Aorta (tissue), 5 donors: Measurements from ENCODE around the gene FBXL15. TPM values are rescaled to one million over a fixed set of nuclear protein-coding genes. Genes with fewer than 3 reads are reported as not detected.

Experiments
- ATAC-seq: fragments of 200-7000 bp; cut with Tn5 transposase; one replicate; pipeline ENCODE4 v1.9.1; 2022; ENCODE audit warnings: moderate library complexity; ENCODE audit not compliant: low FRiP score
- DNase-seq, 2 donors: peaks; one replicate each; pipeline ENCODE4 v3.0.0-alpha.2; 2020
- H3K27ac ChIP-seq, 2 donors: one replicate each; pipeline ENCODE4 v1.5.1; 2013; ENCODE audit warnings: low read length in 2 of 2, mild to moderate bottlenecking in 2 of 2, moderate library complexity in 2 of 2, control low read depth in 1 of 2, inconsistent platforms in 1 of 2, low read depth in 1 of 2
- H3K27me3 ChIP-seq, 2 donors: one replicate each; pipeline ENCODE4 v1.6.1; 2013; ENCODE audit warnings: control low read depth in 1 of 2, low read length in 1 of 2, mild to moderate bottlenecking in 1 of 2, moderate library complexity in 1 of 2; ENCODE audit not compliant: insufficient read depth in 2 of 2, control insufficient read depth in 1 of 2
- H3K36me3 ChIP-seq, 2 donors: one replicate each; pipeline ENCODE4 v1.6.1; 2013; ENCODE audit warnings: control low read depth in 1 of 2, low read length in 1 of 2, mild to moderate bottlenecking in 1 of 2; ENCODE audit not compliant: insufficient read depth in 2 of 2, control insufficient read depth in 1 of 2
- H3K4me1 ChIP-seq, 2 donors: one replicate each; pipeline ENCODE4 v1.6.1; 2013; ENCODE audit warnings: low read length in 2 of 2, control low read depth in 1 of 2, mild to moderate bottlenecking in 1 of 2, moderate library complexity in 1 of 2; ENCODE audit not compliant: insufficient read depth in 2 of 2, control insufficient read depth in 1 of 2
- H3K4me3 ChIP-seq, 2 donors: one replicate each; pipeline ENCODE4 v1.5.1; 2013; ENCODE audit warnings: low read length in 2 of 2, control low read depth in 1 of 2, mild to moderate bottlenecking in 1 of 2
- H3K9me3 ChIP-seq: one replicate; pipeline ENCODE4 v1.6.1; 2013; ENCODE audit warnings: mild to moderate bottlenecking, low read length; ENCODE audit not compliant: control insufficient read depth
- WGBS, 2 donors: extraction: QIAGEN DNeasy Blood & Tissue Kit; methylation state at CpG; one replicate each; pipeline ENCODE4 v1.1.7; 2013; 5-methylcytosine and 5-hydroxymethylcytosine counted together
- intact Hi-C, 2 donors: fragments of 100-400 bp; cut with DNase I; formaldehyde crosslinking; loops; one replicate each; pipeline versions ENCODE4 v1.14.2 to v1.15.0; 2022
- polyA plus RNA-seq, 2 donors: library from polyadenylated mRNA; stranded (reverse); fragments of 200-250 nt; gene quantifications; one replicate each; pipeline ENCODE4 v1.2.3, GENCODE V29; 2013
- total RNA-seq, 2 donors: library from RNA; stranded (reverse); fragmentation: NEBNext Ultra II Directional; extraction: Animal tissue kit (Norgen Biotek cat#: 25700); gene quantifications; one replicate each; pipeline ENCODE4 v1.2.1, GENCODE V29; 2021
- donor health status: healthy with polysubstance abuse.
- donor health status: Bipolar disorder and iron deficiency.
- donor health status: DM: no; HTN: no; CAD: no.
- donor health status: DM: no; HTN: no; CAD: no.
- donor health status: DM: yes; HTN: yes; CAD: no.

FBXL15 gene
- total and polyA plus RNA-seq, 4 donors: 7.0 to 30.5 (median 10.4) TPM

DNA sequence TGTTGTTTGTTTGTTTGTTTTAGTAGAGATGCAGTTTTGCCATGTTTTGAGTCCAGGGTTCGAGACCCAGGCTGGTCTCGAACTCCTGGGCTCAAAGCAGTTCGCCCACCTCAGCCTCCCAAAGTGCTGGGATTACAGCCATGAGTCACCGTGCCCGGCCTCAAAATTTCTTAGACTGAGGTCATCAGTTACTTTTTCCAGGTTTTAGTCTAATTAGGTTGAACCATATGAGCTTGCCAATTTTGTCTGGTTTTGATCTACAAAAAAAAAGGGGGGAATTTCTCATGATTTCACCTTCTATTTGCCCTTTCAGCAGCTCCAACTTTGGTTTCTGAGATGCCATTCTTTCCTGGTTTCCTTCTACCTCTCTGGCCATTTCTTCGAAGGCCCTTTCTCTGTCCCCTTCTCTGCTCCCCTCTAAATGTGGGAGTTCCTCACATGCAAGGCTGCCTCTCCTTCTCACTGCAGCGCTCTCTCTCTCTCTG, 6.2 kb downstream of the FBXL15 start:
- H3K4me3 ChIP-seq: no peak overlapping the region
- peaks cover 0 to 4% of the 10 kb centered on the region in 2 donors for H3K4me1 ChIP-seq
- H3K36me3 ChIP-seq: no peaks in the 10 kb centered on the region
- H3K27me3 ChIP-seq: no peaks in the 10 kb centered on the region
- H3K9me3 ChIP-seq: no peaks in the 10 kb centered on the region
- H3K27ac ChIP-seq: no peak overlapping the region
- ATAC-seq: no peak
- intact Hi-C loops: no loop called here
- DNase-seq: no peak
- WGBS, 2 donors: 55 to 60% methylated on average over 7 of the region's 7 CpGs

GRCh38 chr10:102429468-102429867, 8.8 kb downstream of the FBXL15 start:
- Histone ChIP-seq H3K4me3 (no peak overlapping the region), H3K36me3 (no peaks in the 10 kb centered on the region), H3K27ac (no peak overlapping the region), H3K27me3 (no peaks in the 10 kb centered on the region), H3K9me3 (no peaks in the 10 kb centered on the region), H3K4me1 (peaks cover 0 to 4% of the 10 kb centered on the region in 2 donors)
- intact Hi-C loops: no loop called here
- 83 to 85% methylated on average over 8 of the region's 8 CpGs for WGBS, 2 donors
- ATAC-seq (no peak), DNase-seq (no peak)

DNA sequence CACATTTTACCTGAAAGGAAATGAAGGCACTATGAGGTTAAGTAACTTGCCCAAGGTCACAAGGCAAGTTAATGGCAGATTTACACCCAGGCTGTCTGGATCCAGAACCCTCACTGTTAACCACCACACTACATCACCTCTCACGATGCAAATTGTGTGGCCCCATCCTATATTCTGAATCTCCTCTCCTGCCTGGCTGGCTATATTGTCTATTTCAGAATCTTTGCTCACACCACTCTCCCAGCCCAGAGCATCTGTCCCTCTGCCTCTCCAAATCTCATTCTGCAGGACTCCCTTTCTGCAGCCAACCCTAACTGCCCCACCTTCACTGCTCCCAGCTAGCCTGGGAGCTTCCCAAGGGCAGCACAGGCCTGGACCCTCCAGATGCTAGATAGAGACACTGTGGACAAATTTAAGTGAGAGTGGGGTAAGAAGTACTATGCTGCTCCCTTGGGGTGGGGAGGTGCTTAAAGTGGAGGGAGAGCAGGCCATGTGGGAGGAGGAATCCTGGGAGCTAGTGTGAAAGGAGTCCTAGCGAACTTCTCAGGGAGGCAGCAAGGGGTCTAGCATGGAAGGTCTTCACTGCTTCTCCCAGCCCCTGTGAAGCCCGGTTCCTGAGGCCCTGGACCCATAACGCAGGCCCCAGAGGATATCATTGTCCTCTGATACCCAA, 11.0 kb downstream of the FBXL15 start:
- intact Hi-C loops: loop anchor here in 1 of 2 donors (5.0 kb wide), 1 partner anchor 71 kb away; the partner anchor contains the start of genes ACTR1A and SUFU

DNA sequence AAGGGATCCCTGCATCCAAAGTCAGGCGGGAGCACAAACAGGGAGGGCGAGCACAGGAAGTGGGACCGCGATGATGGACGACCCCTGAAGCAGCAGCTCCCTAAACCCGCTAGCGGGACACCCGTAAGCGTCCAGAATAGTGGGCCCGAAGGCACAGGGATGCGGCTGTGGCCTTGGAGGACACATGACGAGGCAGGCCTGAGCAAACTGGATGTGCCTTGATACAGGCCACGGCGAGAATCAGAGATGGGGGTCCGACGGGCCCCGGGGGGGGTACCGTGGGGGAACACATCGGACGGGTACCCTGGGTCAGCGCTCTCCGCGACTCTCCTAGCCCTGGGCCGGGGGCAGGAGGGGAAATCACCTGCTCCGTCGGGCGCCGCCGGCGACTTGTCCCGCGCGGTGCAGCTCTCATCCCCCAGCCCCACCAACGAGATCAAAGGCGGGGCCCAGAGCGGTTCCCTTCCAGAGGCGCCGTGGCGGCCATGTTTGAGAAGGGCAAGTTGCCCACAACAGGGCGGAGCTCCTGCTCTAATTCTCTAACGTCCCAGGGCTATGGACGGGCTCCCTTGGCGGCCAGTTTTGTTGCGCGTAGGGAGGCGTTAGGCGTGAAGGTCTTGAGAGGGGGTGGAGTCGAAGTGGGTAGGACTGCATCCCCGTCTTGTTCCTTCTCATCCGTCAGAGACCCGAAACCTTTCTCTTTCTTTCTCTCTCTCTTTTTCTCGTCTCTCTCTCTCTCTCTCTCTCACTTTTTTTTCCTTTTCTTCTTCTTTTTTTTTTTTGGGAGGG, 11.7 kb downstream of the FBXL15 start, which contains the start of gene CUEDC2:
Gene CUEDC2 (minus strand): TSS at position 413 of the 789 bp plus-strand sequence. CDS start 7,386 bp downstream, outside the sequence.
- intact Hi-C loops: loop anchor here in 1 of 2 donors (5.0 kb wide), 1 partner anchor 70 kb away; the partner anchor contains the start of genes ACTR1A and SUFU
- Histone ChIP-seq H3K4me3 (peak within 1 kb of the TSS; percentile 58 to 73), H3K27me3 (no peaks in the 10 kb centered on the region), H3K4me1 (peaks cover 0 to 4% of the 10 kb centered on the region in 2 donors), H3K27ac (no peak within 1 kb of the TSS), H3K36me3 (no peaks in the 10 kb centered on the region), H3K9me3 (no peaks in the 10 kb centered on the region)
- ATAC-seq: peak; percentile 96
- peak; percentile 98 to 99 for DNase-seq
- 0% methylated on average over 52 of the region's 52 CpGs for WGBS, 2 donors

More for the DNA sequence above, 11.0 kb downstream of the FBXL15 start:
- H3K9me3 ChIP-seq: no peaks in the 10 kb centered on the region
- no peak overlapping the region for H3K27ac ChIP-seq
- H3K27me3 ChIP-seq: no peaks in the 10 kb centered on the region
- H3K4me3 ChIP-seq: peak overlapping the region; percentile 58 to 73
- DNase-seq (no peak), ATAC-seq (no peak)
- 16 to 19% methylated on average over 4 of the region's 4 CpGs for WGBS, 2 donors
- H3K36me3 ChIP-seq: no peaks in the 10 kb centered on the region
- H3K4me1 ChIP-seq: peaks cover 0 to 4% of the 10 kb centered on the region in 2 donors

- Histone ChIP-seq H3K27ac (no peak overlapping the region), H3K27me3 (no peaks in the 10 kb centered on the region), H3K4me1 (peaks cover 0 to 4% of the 10 kb centered on the region in 2 donors), H3K9me3 (no peaks in the 10 kb centered on the region), H3K4me3 (no peak overlapping the region), H3K36me3 (no peaks in the 10 kb centered on the region)
- ATAC-seq: no peak
- DNase-seq: no peak
- intact Hi-C loops: loop anchor here in 1 of 2 donors (5.0 kb wide), 1 partner anchor 69 kb away; the partner anchor contains the start of genes ACTR1A and SUFU
- 67 to 69% methylated on average over 5 of the region's 5 CpGs for WGBS, 2 donors
Observed at GRCh38 chr10:102433619-102434046, 13.0 kb downstream of the FBXL15 start.

- no peak overlapping the region for H3K4me3 ChIP-seq
- H3K27me3 ChIP-seq: no peaks in the 10 kb centered on the region
- H3K9me3 ChIP-seq: no peaks in the 10 kb centered on the region
- intact Hi-C loops: loop anchor here in 1 of 2 donors (5.0 kb wide), 1 partner anchor 68 kb away; the partner anchor contains the start of genes ACTR1A and SUFU
- 45 to 56% methylated on average over 9 of the region's 9 CpGs for WGBS, 2 donors
- H3K27ac ChIP-seq: no peak overlapping the region
- H3K36me3 ChIP-seq: no peaks in the 10 kb centered on the region
- DNase-seq (no peak), ATAC-seq (no peak)
- peaks cover 0 to 4% of the 10 kb centered on the region in 2 donors for H3K4me1 ChIP-seq
Observed at GRCh38 chr10:102434394-102435132, 13.9 kb downstream of the FBXL15 start.

DNA sequence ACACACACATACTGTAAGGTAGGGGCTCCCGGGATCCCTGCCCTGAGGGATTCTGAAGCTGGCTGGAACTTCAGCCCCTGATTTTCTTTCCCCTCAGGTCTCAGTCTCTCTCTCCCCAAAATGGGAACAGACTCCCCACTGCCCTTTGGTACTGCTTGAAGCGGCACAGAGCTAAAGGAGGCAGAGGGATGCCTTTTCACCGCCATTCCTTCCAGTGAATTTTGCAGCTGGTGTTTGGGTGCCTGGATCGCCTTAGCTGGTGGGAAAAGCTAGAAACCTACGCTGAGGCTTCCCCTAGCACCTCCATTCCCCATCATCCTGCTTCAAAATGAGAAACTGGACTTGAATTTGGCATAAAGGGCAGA, 14.5 kb downstream of the FBXL15 start:
- H3K27me3 ChIP-seq: no peaks in the 10 kb centered on the region
- intact Hi-C loops: no loop called here
- DNase-seq (no peak), ATAC-seq (no peak)
- H3K4me3 ChIP-seq: no peak overlapping the region
- H3K36me3 ChIP-seq: no peaks in the 10 kb centered on the region
- peaks cover 0 to 4% of the 10 kb centered on the region in 2 donors for H3K4me1 ChIP-seq
- H3K27ac ChIP-seq: no peak overlapping the region
- WGBS, 2 donors: 27 to 42% methylated on average over 5 of the region's 5 CpGs
- no peaks in the 10 kb centered on the region for H3K9me3 ChIP-seq

GRCh38 chr10:102435529-102436233, 15.0 kb downstream of the FBXL15 start:
- Histone ChIP-seq H3K36me3 (no peaks in the 10 kb centered on the region), H3K27ac (no peak overlapping the region), H3K9me3 (no peaks in the 10 kb centered on the region), H3K27me3 (no peaks in the 10 kb centered on the region), H3K4me1 (peaks cover 0 to 4% of the 10 kb centered on the region in 2 donors), H3K4me3 (no peak overlapping the region)
- ATAC-seq (no peak), DNase-seq (no peak)
- WGBS, 2 donors: 3 to 4% methylated on average over 14 of the region's 14 CpGs
- intact Hi-C loops: no loop called here
